H1 (cell line): ENCODE measurements around the gene POP7. TPM values are rescaled to one million over a fixed set of nuclear protein-coding genes. Genes with fewer than 3 reads are reported as not detected.

ENCODE experiments used
- CTCF ChIA-PET: fragments of 300-600 bp; sonication (Branson Sonifier 250); formaldehyde crosslinking; loops from one replicate; lab custom pipeline; 2021; ENCODE audit not compliant: partially characterized antibody; lab: Charles Lee
- POLR2A ChIA-PET: fragments of 300-600 bp; sonication (Branson Sonifier 250); formaldehyde crosslinking; loops from one replicate; lab custom pipeline; 2021; ENCODE audit warnings: inconsistent platforms; ENCODE audit not compliant: partially characterized antibody; lab: Charles Lee
- DNase-seq, 2 experiments: peaks; one replicate each; pipeline versions ENCODE4 v3.0.0 to v3.0.0-alpha.2; 2010 to 2022; ENCODE audit warnings: low spot score in 2 of 2, low read depth in 1 of 2, mixed read lengths in 1 of 2
- FAIRE-seq: peaks from 2 replicates; lab custom pipeline; 2011; peaks lifted over from hg19 to GRCh38; lab: Jason Lieb, UNC
- H2AFZ ChIP-seq: 2 replicates; pipeline ENCODE4 v1.8.1; 2012; ENCODE audit warnings: low read length, inconsistent platforms
- H2AK5ac ChIP-seq: 2 replicates; pipeline ENCODE4 v1.6.1; 2013; ENCODE audit warnings: low read depth, low read length
- H2BK120ac ChIP-seq: replicated peaks from 2 replicates; pipeline ENCODE3; 2013; ENCODE audit warnings: low read depth, low read length, inconsistent platforms
- H2BK12ac ChIP-seq: 2 replicates; pipeline ENCODE4 v1.6.1; 2013; ENCODE audit warnings: low read depth, low read length
- H2BK15ac ChIP-seq: 2 replicates; pipeline ENCODE4 v1.6.1; 2013; ENCODE audit warnings: low read length
- H2BK20ac ChIP-seq: 2 replicates; pipeline ENCODE4 v1.6.1; 2013; ENCODE audit warnings: low read length
- H2BK5ac ChIP-seq: 2 replicates; pipeline ENCODE4 v1.6.1; 2013; ENCODE audit warnings: low read depth, low read length
- H3K14ac ChIP-seq: 2 replicates; pipeline ENCODE4 v1.6.1; 2013; ENCODE audit warnings: inconsistent platforms; ENCODE audit not compliant: insufficient read length
- H3K18ac ChIP-seq: 2 replicates; pipeline ENCODE4 v1.6.1; 2013; ENCODE audit warnings: low read length; ENCODE audit errors: extremely low read depth
- H3K23ac ChIP-seq: 2 replicates; pipeline ENCODE4 v1.6.1; 2013; ENCODE audit warnings: inconsistent platforms; ENCODE audit not compliant: insufficient read length
- H3K23me2 ChIP-seq: 2 replicates; pipeline ENCODE4 v1.6.1; 2013; ENCODE audit warnings: low read depth, low read length
- H3K27ac ChIP-seq: 2 replicates; pipeline ENCODE4 v1.6.1; 2011; ENCODE audit warnings: low read depth, low read length, inconsistent platforms
- H3K27me3 ChIP-seq, 4 experiments: replicated peaks in 1 of 4; 1 replicate in 1 of 4; 2 replicates in 3 of 4; pipeline versions ENCODE4 v1.6.1 to v1.8.1; 2011 to 2013; ENCODE audit warnings: low read length in 3 of 4, mild to moderate bottlenecking in 3 of 4, inconsistent platforms in 2 of 4, mixed read lengths in 2 of 4, moderate library complexity in 1 of 4; ENCODE audit not compliant: control insufficient read depth in 3 of 4, insufficient read depth in 3 of 4; ENCODE audit errors: extremely low read depth in 1 of 4
- H3K36me3 ChIP-seq, 4 experiments: 2 replicates each; pipeline versions ENCODE4 v1.6.1 to v1.8.1; 2011 to 2013; ENCODE audit warnings: mild to moderate bottlenecking in 4 of 4, low read length in 3 of 4, moderate library complexity in 2 of 4, control low read depth in 1 of 4, inconsistent platforms in 1 of 4; ENCODE audit not compliant: insufficient read depth in 4 of 4, control insufficient read depth in 2 of 4
- H3K4ac ChIP-seq: replicated peaks from 2 replicates; pipeline ENCODE3; 2013; ENCODE audit warnings: low read length, low read depth, mixed read lengths, inconsistent platforms; ENCODE audit not compliant: insufficient read length
- H3K4me1 ChIP-seq, 4 experiments: replicated peaks in 1 of 4; 1 replicate in 1 of 4; 2 replicates in 3 of 4; pipeline versions ENCODE4 v1.6.1 to v1.8.1; 2011 to 2013; ENCODE audit warnings: low read length in 3 of 4, inconsistent platforms in 2 of 4, mixed read lengths in 1 of 4; ENCODE audit not compliant: insufficient read depth in 4 of 4, control insufficient read depth in 3 of 4
- H3K4me2 ChIP-seq, 2 experiments: 2 replicates each; pipeline versions ENCODE4 v1.6.1 to v1.8.1; 2011 to 2013; ENCODE audit warnings: low read depth in 2 of 2, low read length in 2 of 2, control low read depth in 1 of 2, inconsistent platforms in 1 of 2, mild to moderate bottlenecking in 1 of 2; ENCODE audit not compliant: insufficient read depth in 1 of 2
- H3K4me3 ChIP-seq, 4 experiments: fragments of 200-600, 300-600 bp in 1 of 4; sonication (generic), shearing (Covaris generic), sonication (Bioruptor Twin) in 1 of 4; 2 replicates each; pipeline versions ENCODE4 v1.5.1 to v1.8.1; 2011 to 2016; ENCODE audit warnings: low read length in 4 of 4, low read depth in 3 of 4, control low read depth in 2 of 4, inconsistent platforms in 2 of 4, mild to moderate bottlenecking in 2 of 4, mixed read lengths in 1 of 4, moderate library complexity in 1 of 4; ENCODE audit not compliant: insufficient read depth in 2 of 4; ENCODE audit errors: extremely low read depth in 1 of 4
- H3K56ac ChIP-seq: replicated peaks from 2 replicates; pipeline ENCODE3; 2013; ENCODE audit warnings: low read depth, mild to moderate bottlenecking, mixed read lengths, low read length, inconsistent platforms; ENCODE audit not compliant: insufficient read length
- H3K79me1 ChIP-seq: 2 replicates; pipeline ENCODE4 v1.6.1; 2013; ENCODE audit warnings: low read depth, low read length, control low read depth
- H3K79me2 ChIP-seq, 2 experiments: 2 replicates each; pipeline versions ENCODE4 v1.6.1 to v1.8.1; 2012 to 2013; ENCODE audit warnings: low read length in 2 of 2, mild to moderate bottlenecking in 2 of 2, inconsistent platforms in 1 of 2; ENCODE audit not compliant: insufficient read depth in 2 of 2, control insufficient read depth in 1 of 2
- H3K9ac ChIP-seq, 4 experiments: replicated peaks in 1 of 4; 1 replicate in 1 of 4; 2 replicates in 3 of 4; pipeline versions ENCODE4 v1.6.1 to v1.8.1; 2011 to 2013; ENCODE audit warnings: low read depth in 3 of 4, low read length in 3 of 4, control low read depth in 2 of 4, mild to moderate bottlenecking in 2 of 4, moderate library complexity in 2 of 4, inconsistent platforms in 1 of 4; ENCODE audit errors: extremely low read depth in 1 of 4
- H3K9me3 ChIP-seq, 2 experiments: 2 replicates each; pipeline versions ENCODE4 v1.6.1 to v1.8.1; 2012 to 2013; ENCODE audit warnings: mild to moderate bottlenecking in 2 of 2, moderate library complexity in 2 of 2, control low read depth in 1 of 2, inconsistent platforms in 1 of 2, low read depth in 1 of 2, low read length in 1 of 2, mixed read lengths in 1 of 2; ENCODE audit not compliant: insufficient read depth in 2 of 2
- H4K20me1 ChIP-seq, 2 experiments: replicated peaks in 1 of 2; 2 replicates each; pipeline versions ENCODE3 to v1.8.1; 2011 to 2013; ENCODE audit warnings: inconsistent platforms in 2 of 2, low read length in 2 of 2, mild to moderate bottlenecking in 1 of 2; ENCODE audit not compliant: insufficient read depth in 2 of 2, control insufficient read depth in 1 of 2
- H4K5ac ChIP-seq: 2 replicates; pipeline ENCODE4 v1.6.1; 2013; ENCODE audit warnings: low read length, low read depth, mixed read lengths, inconsistent platforms; ENCODE audit not compliant: insufficient read length
- H4K8ac ChIP-seq: 2 replicates; pipeline ENCODE4 v1.8.0; 2013; ENCODE audit warnings: mild to moderate bottlenecking, moderate library complexity, low read length, inconsistent platforms; ENCODE audit not compliant: insufficient read depth; ENCODE audit errors: extremely low read depth
- H4K91ac ChIP-seq: replicated peaks from 2 replicates; pipeline ENCODE3; 2013; ENCODE audit warnings: low read length, mixed read lengths, inconsistent platforms; ENCODE audit not compliant: insufficient read length
- ASH2L ChIP-seq: fragments of 200-600, 300-600 bp; sonication (generic); IDR thresholded peaks from one replicate; pipeline ENCODE4 v1.7.1; 2017; ENCODE audit warnings: low read length
- CHD1 ChIP-seq: IDR thresholded peaks from 2 replicates; pipeline ENCODE4 v1.6.1; 2012; ENCODE audit warnings: low read depth, low read length, improper control_type of control experiment
- CTBP2 ChIP-seq: IDR thresholded peaks from 2 replicates; pipeline ENCODE4 v1.7.0; 2011; ENCODE audit warnings: borderline replicate concordance, mild to moderate bottlenecking, moderate library complexity, mixed read lengths, low read length; ENCODE audit not compliant: insufficient read depth, insufficient read length
- HDAC6 ChIP-seq: IDR thresholded peaks from one replicate; pipeline ENCODE4 v1.7.1; 2012; ENCODE audit warnings: low read depth, mild to moderate bottlenecking, inconsistent platforms, low read length, moderate library complexity
- KDM1A ChIP-seq: fragments of 200-600, 300-600 bp; sonication (generic); IDR thresholded peaks from 2 replicates; pipeline ENCODE4 v1.7.1; 2016; ENCODE audit warnings: mild to moderate bottlenecking, low read length, borderline replicate concordance
- PHF8 ChIP-seq: fragments of 200-600 bp; sonication (generic); conservative IDR thresholded peaks from 2 replicates; pipeline ENCODE4 v1.7.1; 2012; ENCODE audit warnings: low read depth, mild to moderate bottlenecking, inconsistent platforms, low read length, moderate library complexity
- RFX5 ChIP-seq: IDR thresholded peaks from 2 replicates; pipeline ENCODE4 v1.6.1; 2011; ENCODE audit warnings: low read depth, low read length, improper control_type of control experiment, borderline replicate concordance
- TAF1 ChIP-seq: IDR thresholded peaks from 2 replicates; pipeline ENCODE4 v1.6.1; 2011; ENCODE audit warnings: mild to moderate bottlenecking, low read depth, low read length
- TBP ChIP-seq: IDR thresholded peaks from 2 replicates; pipeline ENCODE4 v1.6.1; 2011; ENCODE audit warnings: low read depth, low read length, improper control_type of control experiment
- TCF12 ChIP-seq: IDR thresholded peaks from 2 replicates; pipeline ENCODE4 v1.6.1; 2011; ENCODE audit warnings: low read depth, mild to moderate bottlenecking, low read length
- TEAD4 ChIP-seq: IDR thresholded peaks from 2 replicates; pipeline ENCODE4 v1.6.1; 2012; ENCODE audit warnings: low read depth, low read length, inconsistent platforms, mixed read lengths
- ZNF274 ChIP-seq: IDR thresholded peaks from 2 replicates; pipeline ENCODE4 v1.7.0; 2012; ENCODE audit warnings: low read length, borderline replicate concordance; ENCODE audit errors: extremely low read depth
- WGBS, 2 experiments: shearing (Covaris generic) in 1 of 2; methylation state at CpG; one replicate each; pipeline versions ENCODE4 v1.1.6 to v1.1.7; 2013 to 2015; ENCODE audit warnings: low lambda C conversion rate in 2 of 2, mixed read lengths in 2 of 2, inconsistent platforms in 1 of 2, low coverage in 1 of 2, missing lambda C conversion rate in 1 of 2; ENCODE audit not compliant: insufficient replicate concordance in 2 of 2, insufficient coverage in 1 of 2, insufficient read length in 1 of 2; ENCODE audit errors: extremely low coverage in 1 of 2, missing lambda C conversion rate in 1 of 2; 5-methylcytosine and 5-hydroxymethylcytosine counted together
- polyA plus RNA-seq, 7 experiments: library from polyadenylated mRNA; depleted of rRNA in 3 of 7; stranded (reverse) in 5 of 7; unstranded in 2 of 7; fragments of >200 nt in 5 of 7; fragments of 200-250 nt in 2 of 7; gene quantifications; 1 replicate in 5 of 7; 2 replicates in 1 of 7; 4 replicates in 1 of 7; pipeline versions ENCODE4 v1.2.1 to v1.2.3, GENCODE V29; 2011 to 2013; ENCODE audit warnings: missing spikeins in 2 of 7, mixed read lengths in 2 of 7
- total RNA-seq: library from RNA; stranded (reverse); fragmentation: NEBNext Ultra II Directional; extraction: Animal tissue kit (Norgen Biotek cat#: 25700); gene quantifications from 2 replicates; pipeline ENCODE4 v1.2.1, GENCODE V29; 2021
- TF ChIP-seq, protein P1 (sequence below): IDR thresholded peaks from 2 replicates; pipeline ENCODE4 v1.6.1; 2011; ENCODE audit warnings: low read depth, mild to moderate bottlenecking, low read length; ENCODE audit not compliant: insufficient read depth

The POP7 gene
- total and polyA plus RNA-seq, 2 of the 8 experiments (the other 6 are each of a cell fraction or from before 2014, with no cell fraction given), result 92.5 to 135 TPM

GRCh38 chr7:100692578-100692961 is 13.4 kb upstream of the POP7 start:
- Histone ChIP-seq H3K27ac (0 out of 2 replicates have a peak overlapping the region, but pooled peaks have one; percentile 0), H3K14ac (no peak overlapping the region), H4K20me1 (peaks cover 28 to 41% of the 10 kb centered on the region in 2 experiments), H2BK12ac (no peak overlapping the region), H2BK20ac (no peak overlapping the region), H2AFZ (no peak overlapping the region), H2BK5ac (peak overlapping the region; percentile 83; the same call in 1 of the 2 replicates), H3K79me2 (peaks cover 19 to 60% of the 10 kb centered on the region in 2 experiments), H3K36me3 (peaks cover 6 to 20% (median 12%) of the 10 kb centered on the region in 4 experiments), H3K23ac (no peak overlapping the region), H3K9ac (peak overlapping the region in 3 of 4 experiments; percentile 83 to 95 (median 86); a peak in 5 of 7 replicates), H3K56ac (no peak overlapping the region), H2BK15ac (no peak overlapping the region), H4K5ac (no peak overlapping the region), H3K27me3 (no peaks in the 10 kb centered on the region), H4K8ac (no peak overlapping the region), H3K4ac (no peak overlapping the region), H2AK5ac (peak overlapping the region; percentile 91; the same call in 1 of the 2 replicates), H4K91ac (no peak overlapping the region), H3K4me1 (peaks cover 6 to 20% (median 12%) of the 10 kb centered on the region in 4 experiments), H3K79me1 (peaks cover 14% of the 10 kb centered on the region), H2BK120ac (no peak overlapping the region), H3K4me2 (peak overlapping the region; percentile 83 to 88), H3K4me3 (peak overlapping the region; percentile 82 to 95 (median 90)), H3K18ac (no peak overlapping the region), H3K23me2 (peaks cover 15% of the 10 kb centered on the region), H3K9me3 (no peaks in the 10 kb centered on the region)
- no peak for DNase-seq
- ChIA-PET POLR2A (interaction anchor here (0.8 to 14.3 kb wide), 15 partner anchors 13 to 263 kb away, joined by 3 to 257 read pairs (median 4); partner anchors contain the start of genes FBXO24, LRCH4, MEPCE and MOSPD3), CTCF (interaction anchor here (0.8 to 20.7 kb wide), 25 partner anchors 13 to 223 kb away, joined by 3 to 254 read pairs (median 6); partner anchors contain the start of genes EPHB4, FBXO24, MOSPD3 and PCOLCE)
- WGBS, 2 experiments, result 49% methylated on average over 6 of the region's 6 CpGs; no CpG with 5 or more reads in 1 of the 2 experiments
- FAIRE-seq, result no peak
- TF ChIP-seq CHD1, result no peak
- TF ChIP-seq KDM1A, result no peak
- TF ChIP-seq TEAD4, result no peak
- no peak for TF ChIP-seq PHF8
- no peak for TF ChIP-seq CTBP2
- no peak for TF ChIP-seq TBP
- no peak for TF ChIP-seq TCF12
- no peak for TF ChIP-seq HDAC6
- no peak for TF ChIP-seq ZNF274
- TF ChIP-seq ASH2L, result no peak
- TF ChIP-seq, protein P1, sequence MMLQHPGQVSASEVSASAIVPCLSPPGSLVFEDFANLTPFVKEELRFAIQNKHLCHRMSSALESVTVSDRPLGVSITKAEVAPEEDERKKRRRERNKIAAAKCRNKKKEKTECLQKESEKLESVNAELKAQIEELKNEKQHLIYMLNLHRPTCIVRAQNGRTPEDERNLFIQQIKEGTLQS, result no peak
- no peak for TF ChIP-seq RFX5
- no peak for TF ChIP-seq TAF1
